GM12878 (cell line): ENCODE measurements around the gene TVP23C. TPM values are rescaled to one million over a fixed set of nuclear protein-coding genes. Genes with fewer than 3 reads are reported as not detected.

Experiments used
- ATAC-seq: fragments of 200-7000 bp; cut with Tn5 transposase; 3 replicates; pipeline ENCODE4 v1.9.1; 2020; ENCODE audit warnings: mild to moderate bottlenecking, moderate library complexity
- BruUV-seq: library from RNA; stranded (reverse); fragments of 400-500 nt; replicated peaks from 2 replicates; lab custom pipeline; 2021; lab: Mats Ljungman, UMichigan
- CTCF ChIA-PET: fragments of 300-600 bp; sonication (Branson Sonifier 250); formaldehyde crosslinking; extraction: SDS; loops from one replicate; lab custom pipeline; 2021; ENCODE audit warnings: inconsistent platforms; lab: Yijun Ruan, JAX
- POLR2A ChIA-PET: fragments of 350-600 bp; formaldehyde crosslinking; extraction: SDS; loops from one replicate; lab custom pipeline; 2021; ENCODE audit warnings: inconsistent platforms; lab: Charles Lee
- RAD21 ChIA-PET: fragments of 300-600 bp; sonication (Branson Sonifier 250); formaldehyde crosslinking; loops from one replicate; lab custom pipeline; 2023; ENCODE audit warnings: antibody characterized with exemption; ENCODE audit not compliant: unreplicated experiment; lab: Charles Lee
- SMC1A ChIA-PET: fragments of 300-600 bp; sonication (Branson Sonifier 250); formaldehyde crosslinking; loops from one replicate; lab custom pipeline; 2023; ENCODE audit not compliant: unreplicated experiment, uncharacterized antibody; lab: Charles Lee
- DNase-seq: peaks from one replicate; pipeline ENCODE4 v3.0.0-alpha.2; 2011; ENCODE audit warnings: low read depth, low spot score
- FAIRE-seq: peaks from 3 replicates; lab custom pipeline; 2011; peaks lifted over from hg19 to GRCh38; lab: Jason Lieb, UNC
- H2AFZ ChIP-seq: 2 replicates; pipeline ENCODE4 v1.6.0; 2011; ENCODE audit warnings: low read depth, low read length, control low read depth; ENCODE audit not compliant: control insufficient read depth
- H3K27ac ChIP-seq: 2 replicates; pipeline ENCODE4 v1.5.1; 2011; ENCODE audit warnings: control low read depth; ENCODE audit not compliant: control insufficient read depth, insufficient read depth
- H3K27me3 ChIP-seq, 2 experiments: replicated peaks in 1 of 2; 2 replicates each; pipeline versions ENCODE4 v1.6.0 to v1.6.1; 2011; ENCODE audit warnings: low read length in 1 of 2; ENCODE audit not compliant: control insufficient read depth in 2 of 2, insufficient read depth in 2 of 2
- H3K36me3 ChIP-seq, 2 experiments: 2 replicates each; pipeline ENCODE4 v1.5.1; 2011; ENCODE audit warnings: low read length in 1 of 2; ENCODE audit not compliant: control insufficient read depth in 2 of 2, insufficient read depth in 2 of 2
- H3K4me1 ChIP-seq: 2 replicates; pipeline ENCODE4 v1.6.1; 2011; ENCODE audit warnings: mild to moderate bottlenecking, low read length, moderate library complexity, mixed read lengths; ENCODE audit not compliant: control insufficient read depth, insufficient read depth
- H3K4me2 ChIP-seq: 2 replicates; pipeline ENCODE4 v1.6.0; 2011; ENCODE audit warnings: control low read depth; ENCODE audit not compliant: control insufficient read depth, insufficient read depth
- H3K4me3 ChIP-seq: fragments of 200-600 bp; sonication (generic); 2 replicates; pipeline ENCODE4 v1.5.1; 2016
- H3K79me2 ChIP-seq: 2 replicates; pipeline ENCODE4 v1.6.0; 2011; ENCODE audit warnings: low read length; ENCODE audit not compliant: control insufficient read depth, insufficient read depth
- H3K9ac ChIP-seq: 2 replicates; pipeline ENCODE4 v1.8.0; 2011; ENCODE audit warnings: low read length, control low read depth, mixed read lengths; ENCODE audit not compliant: control insufficient read depth, insufficient read depth
- H3K9me3 ChIP-seq: replicated peaks from 3 replicates; pipeline ENCODE4 v1.5.1; 2011; ENCODE audit warnings: mild to moderate bottlenecking, low read length; ENCODE audit not compliant: control insufficient read depth, insufficient read depth
- H4K20me1 ChIP-seq: 2 replicates; pipeline ENCODE4 v1.6.0; 2011; ENCODE audit not compliant: control insufficient read depth, insufficient read depth
- CREM ChIP-seq: IDR thresholded peaks from 2 replicates; pipeline ENCODE4 v1.6.1; 2014; ENCODE audit warnings: antibody characterized with exemption, low read depth
- EED ChIP-seq: sonication (generic); IDR thresholded peaks from 2 replicates; pipeline ENCODE4 v1.6.1; 2016; ENCODE audit warnings: antibody characterized with exemption, low read depth
- EGR1 ChIP-seq, 2 experiments: IDR thresholded peaks; 1 replicate in 1 of 2; 2 replicates in 1 of 2; pipeline ENCODE4 v1.6.1; 2011 to 2012; ENCODE audit warnings: low read depth in 2 of 2, low read length in 2 of 2, borderline replicate concordance in 1 of 2, mild to moderate bottlenecking in 1 of 2, moderate library complexity in 1 of 2
- ELK1 ChIP-seq: IDR thresholded peaks from 2 replicates; pipeline ENCODE4 v1.6.1; 2012; ENCODE audit warnings: low read depth, low read length, improper control_type of control experiment
- HCFC1 ChIP-seq: fragments of 150-350 bp; IDR thresholded peaks from 2 replicates; pipeline ENCODE4 v1.6.1; 2014; ENCODE audit warnings: low read length
- HDAC2 ChIP-seq: fragments of 200-600 bp; sonication (generic); IDR thresholded peaks from 2 replicates; pipeline ENCODE4 v1.6.1; 2017
- KAT2A ChIP-seq: conservative IDR thresholded peaks from 2 replicates; pipeline ENCODE4 v1.6.1; 2011; ENCODE audit warnings: low read depth, low read length; ENCODE audit not compliant: control insufficient read depth
- MEF2B ChIP-seq: fragments of 450-650 bp; IDR thresholded peaks from 2 replicates; pipeline ENCODE4 v1.6.1; 2018; ENCODE audit warnings: mild to moderate bottlenecking, moderate library complexity; ENCODE audit not compliant: partially characterized antibody, poor library complexity, severe bottlenecking
- NFYA ChIP-seq: IDR thresholded peaks from 2 replicates; pipeline ENCODE4 v1.6.1; 2011; ENCODE audit warnings: low read depth, mild to moderate bottlenecking, low read length, improper control_type of control experiment, borderline replicate concordance
- SUZ12 ChIP-seq: fragments of 200-600 bp; sonication (generic); IDR thresholded peaks from one replicate; pipeline ENCODE4 v1.6.1; 2018; ENCODE audit warnings: antibody characterized with exemption, mild to moderate bottlenecking; ENCODE audit not compliant: unreplicated experiment
- TBL1XR1 ChIP-seq: IDR thresholded peaks from 2 replicates; pipeline ENCODE4 v1.6.1; 2012; ENCODE audit warnings: low read depth, low read length, improper control_type of control experiment
- USF2 ChIP-seq: IDR thresholded peaks from 2 replicates; pipeline ENCODE4 v1.6.1; 2011; ENCODE audit warnings: low read depth, low read length, improper control_type of control experiment, borderline replicate concordance
- WGBS: methylation state at CpG from one replicate; pipeline ENCODE4 v1.1.6; 2016; ENCODE audit warnings: low lambda C conversion rate; ENCODE audit not compliant: insufficient replicate concordance, insufficient coverage; ENCODE audit errors: missing lambda C conversion rate; 5-methylcytosine and 5-hydroxymethylcytosine counted together
- in situ Hi-C: fragments of 300-500 bp; cut with MboI; formaldehyde crosslinking; loops from 9 replicates; pipeline ENCODE4 v1.14.3; 2018; ENCODE audit warnings: mixed read lengths
- intact Hi-C: fragments of 100-400 bp; cut with micrococcal nuclease; formaldehyde crosslinking; loops from one replicate; pipeline ENCODE4 v1.14.2; 2022; ENCODE audit not compliant: unreplicated experiment
- polyA plus RNA-seq, 11 experiments: library from polyadenylated mRNA; depleted of rRNA in 4 of 11; unstranded in 6 of 11; stranded (reverse) in 5 of 11; fragments of >200 nt; fragmentation: Nextera tagmentation in 4 of 11; fragmentation: Illumina TruSeq in 1 of 11; extraction: Ambion mirVana in 4 of 11; extraction: Trizol in 1 of 11; gene quantifications; 1 replicate in 1 of 11; 2 replicates in 10 of 11; pipeline versions ENCODE4 v1.2.1 to v1.2.3, GENCODE V29; 2011 to 2016; ENCODE audit warnings: inconsistent platforms in 2 of 11, missing spikeins in 2 of 11, low read depth in 1 of 11
- small RNA-seq: library from RNA; depleted of rRNA; stranded (forward); fragments of <200 nt; gene quantifications from one replicate; pipeline ENCODE3, GENCODE V24; 2014
- total RNA-seq, 4 experiments: library from RNA; depleted of rRNA in 3 of 4; stranded (reverse); fragments of >200 nt in 3 of 4; fragmentation: Illumina TruSeq in 1 of 4; extraction: Trizol in 1 of 4; gene quantifications; 2 replicates each; pipeline versions ENCODE4 v1.2.1 to v1.2.3, GENCODE V29; 2013 to 2021

TVP23C gene
- total and polyA plus RNA-seq, 10 of the 15 experiments (the other 5 are each of a cell fraction or from before 2014, with no cell fraction given), result 0.42 to 5.0 (median 2.7) TPM

- Histone ChIP-seq H3K27ac (no peak overlapping the region), H3K9me3 (no peaks in the 10 kb centered on the region), H3K4me3 (no peak overlapping the region), H3K36me3 (no peaks in the 10 kb centered on the region), H3K79me2 (no peaks in the 10 kb centered on the region), H4K20me1 (no peaks in the 10 kb centered on the region), H2AFZ (no peak overlapping the region), H3K4me2 (no peak overlapping the region), H3K27me3 (no peaks in the 10 kb centered on the region), H3K4me1 (no peaks in the 10 kb centered on the region), H3K9ac (no peak overlapping the region)
- RAD21 ChIA-PET, result no interaction called here
- ATAC-seq (no peak), DNase-seq (no peak), FAIRE-seq (no peak)
- in situ Hi-C loops (no loop called here), intact Hi-C loops (no loop called here)
- SMC1A ChIA-PET, result no interaction called here
- CTCF ChIA-PET, result no interaction called here
- TF ChIP-seq EED (no peak), EGR1 (IDR thresholded peaks at IDR 0.05; ENCODE audit: borderline replicate concordance in 1 of 2, low read depth in 2 of 2, low read length in 2 of 2) (no peak), MEF2B (no peak), KAT2A (no peak), TBL1XR1 (no peak), NFYA (no peak), CREM (no peak), HCFC1 (no peak), HDAC2 (no peak), USF2 (no peak), SUZ12 (no peak), ELK1 (no peak)
- 45% methylated on average over 1 of the region's 1 CpG for WGBS
- POLR2A ChIA-PET, result no interaction called here
- no TSS peak for BruUV-seq
Measured at GRCh38 chr17:15452746-15453145, 110.5 kb downstream of the TVP23C start.

Small RNA genes within 50 kb of the gene (small RNA-seq; reads per million reads assigned to genes)
- gene AC005838.1 (not detected), gene RF00090 (not detected)

Other genes starting within 250 kb of the TVP23C start
- gene TEKT3, start 221.9 kb downstream of the TVP23C start, total RNA-seq (2014; rRNA removed), result not detected in 2 replicates
- not detected in 2 replicates for gene TEKT3, start 221.9 kb downstream of the TVP23C start, total RNA-seq (2014; rRNA removed; fragmentation: Illumina TruSeq; extraction: Trizol)
- not detected in 2 replicates for gene TEKT3, start 221.9 kb downstream of the TVP23C start, total RNA-seq (2021)
- gene TEKT3, start 221.9 kb downstream of the TVP23C start, polyA plus RNA-seq (2011; rRNA removed), result not detected in 2 replicates
- not detected in 2 replicates for gene TEKT3, start 221.9 kb downstream of the TVP23C start, polyA plus RNA-seq (2014; fragmentation: Illumina TruSeq; extraction: Trizol)
- gene TEKT3, start 221.9 kb downstream of the TVP23C start, polyA plus RNA-seq (2014; fragmentation: Nextera tagmentation; extraction: Ambion mirVana), result not detected
- gene TEKT3, start 221.9 kb downstream of the TVP23C start, polyA plus RNA-seq (2014; rRNA removed), result 0.15 TPM in 1 of 2 replicates, not detected in the other
- gene TEKT3, start 221.9 kb downstream of the TVP23C start, polyA plus RNA-seq (2016; fragmentation: Nextera tagmentation; extraction: Ambion mirVana), result not detected
- 0.51 TPM in 1 of 2 replicates, not detected in the other for gene CDRT4, start 95.9 kb downstream of the TVP23C start, total RNA-seq (2014; rRNA removed)
- gene CDRT4, start 95.9 kb downstream of the TVP23C start, total RNA-seq (2014; rRNA removed; fragmentation: Illumina TruSeq; extraction: Trizol), result 0.45 and 0.46 TPM in 2 replicates
- 0.40 and 0.72 TPM in 2 replicates for gene CDRT4, start 95.9 kb downstream of the TVP23C start, total RNA-seq (2021)
- not detected in 2 replicates for gene CDRT4, start 95.9 kb downstream of the TVP23C start, polyA plus RNA-seq (2011; rRNA removed)
- gene CDRT4, start 95.9 kb downstream of the TVP23C start, polyA plus RNA-seq (2014; fragmentation: Illumina TruSeq; extraction: Trizol), result 0.62 and 1.1 TPM in 2 replicates
- gene CDRT4, start 95.9 kb downstream of the TVP23C start, polyA plus RNA-seq (2014; fragmentation: Nextera tagmentation; extraction: Ambion mirVana), result under 1 TPM; 0.11 to 0.19 TPM
- 1.0 and 1.3 TPM in 2 replicates for gene CDRT4, start 95.9 kb downstream of the TVP23C start, polyA plus RNA-seq (2014; rRNA removed)
- not detected for gene CDRT4, start 95.9 kb downstream of the TVP23C start, polyA plus RNA-seq (2016; fragmentation: Nextera tagmentation; extraction: Ambion mirVana)
- gene FBXW10B, start 56.2 kb upstream of the TVP23C start, total RNA-seq (2014; rRNA removed), result 0.11 and 0.22 TPM in 2 replicates
- gene FBXW10B, start 56.2 kb upstream of the TVP23C start, total RNA-seq (2014; rRNA removed; fragmentation: Illumina TruSeq; extraction: Trizol), result not detected in 2 replicates
- gene FBXW10B, start 56.2 kb upstream of the TVP23C start, total RNA-seq (2021), result not detected in 2 replicates
- gene FBXW10B, start 56.2 kb upstream of the TVP23C start, polyA plus RNA-seq (2011; rRNA removed), result 0.10 and 0.19 TPM in 2 replicates
- 0.04 TPM in 1 of 2 replicates, not detected in the other for gene FBXW10B, start 56.2 kb upstream of the TVP23C start, polyA plus RNA-seq (2014; fragmentation: Illumina TruSeq; extraction: Trizol)
- gene FBXW10B, start 56.2 kb upstream of the TVP23C start, polyA plus RNA-seq (2014; fragmentation: Nextera tagmentation; extraction: Ambion mirVana), result not detected
- not detected in 2 replicates for gene FBXW10B, start 56.2 kb upstream of the TVP23C start, polyA plus RNA-seq (2014; rRNA removed)
- under 1 TPM; 0.10 to 0.16 TPM for gene FBXW10B, start 56.2 kb upstream of the TVP23C start, polyA plus RNA-seq (2016; fragmentation: Nextera tagmentation; extraction: Ambion mirVana)
- 10.6 and 13.7 TPM in 2 replicates for gene TRIM16, start 120.8 kb upstream of the TVP23C start, total RNA-seq (2014; rRNA removed)
- 9.6 and 10.7 TPM in 2 replicates for gene TRIM16, start 120.8 kb upstream of the TVP23C start, total RNA-seq (2014; rRNA removed; fragmentation: Illumina TruSeq; extraction: Trizol)
- 9.1 and 11.9 TPM in 2 replicates for gene TRIM16, start 120.8 kb upstream of the TVP23C start, total RNA-seq (2021)
- gene TRIM16, start 120.8 kb upstream of the TVP23C start, polyA plus RNA-seq (2011; rRNA removed), result 11.9 and 15.1 TPM in 2 replicates
- 7.4 and 10.5 TPM in 2 replicates for gene TRIM16, start 120.8 kb upstream of the TVP23C start, polyA plus RNA-seq (2014; fragmentation: Illumina TruSeq; extraction: Trizol)
- 1 to 10 TPM; 3.9 to 6.4 TPM for gene TRIM16, start 120.8 kb upstream of the TVP23C start, polyA plus RNA-seq (2014; fragmentation: Nextera tagmentation; extraction: Ambion mirVana)
- 8.5 and 10.3 TPM in 2 replicates for gene TRIM16, start 120.8 kb upstream of the TVP23C start, polyA plus RNA-seq (2014; rRNA removed)
- 1 to 10 TPM; 2.6 to 3.3 TPM for gene TRIM16, start 120.8 kb upstream of the TVP23C start, polyA plus RNA-seq (2016; fragmentation: Nextera tagmentation; extraction: Ambion mirVana)
- 19.3 and 22.8 TPM in 2 replicates for gene ZNF286A, start 136.3 kb upstream of the TVP23C start, total RNA-seq (2014; rRNA removed)
- gene ZNF286A, start 136.3 kb upstream of the TVP23C start, total RNA-seq (2014; rRNA removed; fragmentation: Illumina TruSeq; extraction: Trizol), result 27.5 and 31.2 TPM in 2 replicates
- 20.1 and 23.7 TPM in 2 replicates for gene ZNF286A, start 136.3 kb upstream of the TVP23C start, total RNA-seq (2021)
- 17.0 and 24.2 TPM in 2 replicates for gene ZNF286A, start 136.3 kb upstream of the TVP23C start, polyA plus RNA-seq (2011; rRNA removed)
- 25.5 and 29.9 TPM in 2 replicates for gene ZNF286A, start 136.3 kb upstream of the TVP23C start, polyA plus RNA-seq (2014; fragmentation: Illumina TruSeq; extraction: Trizol)
- 10 to 100 TPM in 1 of 2 experiments, 1 to 10 TPM in 1; 8.1 to 12.1 TPM for gene ZNF286A, start 136.3 kb upstream of the TVP23C start, polyA plus RNA-seq (2014; fragmentation: Nextera tagmentation; extraction: Ambion mirVana)
- 8.5 and 19.8 TPM in 2 replicates for gene ZNF286A, start 136.3 kb upstream of the TVP23C start, polyA plus RNA-seq (2014; rRNA removed)
- gene ZNF286A, start 136.3 kb upstream of the TVP23C start, polyA plus RNA-seq (2016; fragmentation: Nextera tagmentation; extraction: Ambion mirVana), result 10 to 100 TPM; 12.8 to 14.8 TPM
- not detected in 2 replicates for gene TBC1D26, start 168.8 kb upstream of the TVP23C start, total RNA-seq (2014; rRNA removed)
- not detected in 2 replicates for gene TBC1D26, start 168.8 kb upstream of the TVP23C start, total RNA-seq (2014; rRNA removed; fragmentation: Illumina TruSeq; extraction: Trizol)
- gene TBC1D26, start 168.8 kb upstream of the TVP23C start, total RNA-seq (2021), result not detected in 2 replicates
- gene TBC1D26, start 168.8 kb upstream of the TVP23C start, polyA plus RNA-seq (2011; rRNA removed), result 0.07 and 0.17 TPM in 2 replicates
- gene TBC1D26, start 168.8 kb upstream of the TVP23C start, polyA plus RNA-seq (2014; fragmentation: Illumina TruSeq; extraction: Trizol), result not detected in 2 replicates
- gene TBC1D26, start 168.8 kb upstream of the TVP23C start, polyA plus RNA-seq (2014; fragmentation: Nextera tagmentation; extraction: Ambion mirVana), result not detected
- gene TBC1D26, start 168.8 kb upstream of the TVP23C start, polyA plus RNA-seq (2014; rRNA removed), result 0.05 TPM in 1 of 2 replicates, not detected in the other
- under 1 TPM in 1 of 2 experiments, not detected in 1; 0.10 TPM for gene TBC1D26, start 168.8 kb upstream of the TVP23C start, polyA plus RNA-seq (2016; fragmentation: Nextera tagmentation; extraction: Ambion mirVana)